ENCODE data around the gene PLXDC2. TPM values are rescaled to one million over a fixed set of nuclear protein-coding genes. Genes with fewer than 3 reads are reported as not detected.

PLXDC2 gene
- total RNA-seq, 1 donor from 2014 or later: 7.5 TPM

GRCh38 chr10:19848226-19848985 lies 32.2 kb downstream of the PLXDC2 start:
- H3K36me3 ChIP-seq (ENCODE audit: control insufficient read depth, insufficient read depth, low read length): no peaks in the 10 kb centered on the region
- no peaks in the 10 kb centered on the region for H3K27me3 ChIP-seq (ENCODE audit: control insufficient read depth, insufficient read depth, low read length)
- DNase-seq (ENCODE audit: low read depth): no peak
- TF ChIP-seq CTCF (IDR thresholded peaks at IDR 0.05; ENCODE audit: insufficient read depth, low read length, poor library complexity, severe bottlenecking): no peak
- H3K4me3 ChIP-seq (ENCODE audit: low read depth, low read length): no peak overlapping the region

- Histone ChIP-seq H3K4me3 (ENCODE audit: low read depth, low read length) (no peak overlapping the region), H3K27me3 (ENCODE audit: control insufficient read depth, insufficient read depth, low read length) (no peaks in the 10 kb centered on the region), H3K36me3 (ENCODE audit: control insufficient read depth, insufficient read depth, low read length) (no peaks in the 10 kb centered on the region)
- TF ChIP-seq CTCF (IDR thresholded peaks at IDR 0.05; ENCODE audit: insufficient read depth, low read length, poor library complexity, severe bottlenecking): no peak
- DNase-seq (ENCODE audit: low read depth): no peak
Observed at GRCh38 chr10:19853831-19854230, 37.6 kb downstream of the PLXDC2 start.

GRCh38 chr10:19857876-19858275 lies 41.6 kb downstream of the PLXDC2 start:
- no peak overlapping the region for H3K4me3 ChIP-seq (ENCODE audit: low read depth, low read length)
- no peak for TF ChIP-seq CTCF (IDR thresholded peaks at IDR 0.05; ENCODE audit: insufficient read depth, low read length, poor library complexity, severe bottlenecking)
- H3K36me3 ChIP-seq (ENCODE audit: control insufficient read depth, insufficient read depth, low read length): no peaks in the 10 kb centered on the region
- no peak for DNase-seq (ENCODE audit: low read depth)
- H3K27me3 ChIP-seq (ENCODE audit: control insufficient read depth, insufficient read depth, low read length): no peaks in the 10 kb centered on the region

GRCh38 chr10:19860107-19860506 lies 43.9 kb downstream of the PLXDC2 start:
- no peak overlapping the region for H3K4me3 ChIP-seq (ENCODE audit: low read depth, low read length)
- H3K27me3 ChIP-seq (ENCODE audit: control insufficient read depth, insufficient read depth, low read length): no peaks in the 10 kb centered on the region
- no peak for TF ChIP-seq CTCF (IDR thresholded peaks at IDR 0.05; ENCODE audit: insufficient read depth, low read length, poor library complexity, severe bottlenecking)
- DNase-seq (ENCODE audit: low read depth): no peak
- no peaks in the 10 kb centered on the region for H3K36me3 ChIP-seq (ENCODE audit: control insufficient read depth, insufficient read depth, low read length)

- no peaks in the 10 kb centered on the region for H3K27me3 ChIP-seq (ENCODE audit: control insufficient read depth, insufficient read depth, low read length)
- TF ChIP-seq CTCF (IDR thresholded peaks at IDR 0.05; ENCODE audit: insufficient read depth, low read length, poor library complexity, severe bottlenecking): no peak
- no peak overlapping the region for H3K4me3 ChIP-seq (ENCODE audit: low read depth, low read length)
- no peak for DNase-seq (ENCODE audit: low read depth)
- H3K36me3 ChIP-seq (ENCODE audit: control insufficient read depth, insufficient read depth, low read length): no peaks in the 10 kb centered on the region
Observed at GRCh38 chr10:19862811-19863515, 46.7 kb downstream of the PLXDC2 start.
